GM12865 (cell line): ENCODE data around the gene TCTA.

Experiments used
- DNase-seq: peaks from one replicate; pipeline ENCODE4 v3.0.0; 2010; ENCODE audit warnings: low read depth
- H3K4me3 ChIP-seq: 2 replicates; pipeline ENCODE4 v1.5.1; 2011; ENCODE audit warnings: mild to moderate bottlenecking, low read depth, low read length, control low read depth
- TF ChIP-seq, protein P1 (sequence below): IDR thresholded peaks from 2 replicates; pipeline ENCODE4 v1.5.1; 2011; ENCODE audit warnings: low read length, control low read depth, low read depth, inconsistent platforms; ENCODE audit not compliant: insufficient read depth; ENCODE audit errors: missing control alignments

TCTA gene

GRCh38 chr3:49410846-49411534 is 1.2 kb upstream of the TCTA start:
- H3K4me3 ChIP-seq, result peak overlapping the region; percentile 90
- TF ChIP-seq, protein P1, sequence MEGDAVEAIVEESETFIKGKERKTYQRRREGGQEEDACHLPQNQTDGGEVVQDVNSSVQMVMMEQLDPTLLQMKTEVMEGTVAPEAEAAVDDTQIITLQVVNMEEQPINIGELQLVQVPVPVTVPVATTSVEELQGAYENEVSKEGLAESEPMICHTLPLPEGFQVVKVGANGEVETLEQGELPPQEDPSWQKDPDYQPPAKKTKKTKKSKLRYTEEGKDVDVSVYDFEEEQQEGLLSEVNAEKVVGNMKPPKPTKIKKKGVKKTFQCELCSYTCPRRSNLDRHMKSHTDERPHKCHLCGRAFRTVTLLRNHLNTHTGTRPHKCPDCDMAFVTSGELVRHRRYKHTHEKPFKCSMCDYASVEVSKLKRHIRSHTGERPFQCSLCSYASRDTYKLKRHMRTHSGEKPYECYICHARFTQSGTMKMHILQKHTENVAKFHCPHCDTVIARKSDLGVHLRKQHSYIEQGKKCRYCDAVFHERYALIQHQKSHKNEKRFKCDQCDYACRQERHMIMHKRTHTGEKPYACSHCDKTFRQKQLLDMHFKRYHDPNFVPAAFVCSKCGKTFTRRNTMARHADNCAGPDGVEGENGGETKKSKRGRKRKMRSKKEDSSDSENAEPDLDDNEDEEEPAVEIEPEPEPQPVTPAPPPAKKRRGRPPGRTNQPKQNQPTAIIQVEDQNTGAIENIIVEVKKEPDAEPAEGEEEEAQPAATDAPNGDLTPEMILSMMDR, result no peak
- DNase-seq, result no peak

GRCh38 chr3:49411535-49411967 is 672 bp upstream of the TCTA start:
- DNase-seq, result peak; percentile 61
- peak overlapping the region; percentile 90 for H3K4me3 ChIP-seq
- TF ChIP-seq, protein P1, result no peak

GRCh38 chr3:49412632-49413337 is 562 bp downstream of the TCTA start:
- H3K4me3 ChIP-seq, result peak overlapping the region; percentile 65
- no peak for DNase-seq
- TF ChIP-seq, protein P1, result no peak

GRCh38 chr3:49413338-49413734 is 1.1 kb downstream of the TCTA start:
- peak overlapping the region; percentile 65 for H3K4me3 ChIP-seq
- TF ChIP-seq, protein P1, result no peak
- no peak for DNase-seq

DNA sequence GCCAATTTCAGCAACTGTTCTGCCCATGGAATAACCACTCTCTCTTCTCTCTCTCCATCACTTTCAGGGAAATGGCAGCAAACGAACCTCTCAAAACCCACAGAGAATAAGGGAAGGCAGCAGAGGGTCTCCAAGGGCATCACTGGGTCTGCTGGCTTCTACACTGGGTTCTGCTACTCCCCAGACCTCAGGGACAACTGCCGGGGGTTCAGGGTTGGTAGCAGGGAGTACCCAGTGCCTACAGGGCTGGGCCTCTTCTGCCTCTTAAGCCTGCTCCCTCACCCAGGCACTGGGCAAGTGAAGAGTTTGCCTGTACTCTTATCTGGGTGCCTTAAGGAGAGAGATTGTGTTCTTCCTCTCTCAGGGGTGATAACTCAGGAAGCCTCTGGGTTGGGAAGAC is 2.5 kb downstream of the TCTA start:
- TF ChIP-seq, protein P1, result no peak
- no peak for DNase-seq
- H3K4me3 ChIP-seq, result no peak overlapping the region

GRCh38 chr3:49415931-49416601 is 3.8 kb downstream of the TCTA start:
- H3K4me3 ChIP-seq, result no peak overlapping the region
- peak; percentile 83 for DNase-seq
- TF ChIP-seq, protein P1, result no peak
